Loucy (cell line): ENCODE results near the gene TMEM169.

Experiments
- EZH2phosphoT487 ChIP-seq: fragments of 200-600 bp; IDR thresholded peaks from 2 replicates; pipeline ENCODE4 v1.6.1; 2018; ENCODE audit warnings: antibody characterized with exemption, mild to moderate bottlenecking, moderate library complexity, borderline replicate concordance
- TF ChIP-seq, protein P1 (sequence below): fragments of 200-600 bp; sonication (generic); conservative IDR thresholded peaks from 2 replicates; pipeline ENCODE4 v1.5.1; 2014; ENCODE audit warnings: mild to moderate bottlenecking, antibody characterized with exemption, low read length

DNA sequence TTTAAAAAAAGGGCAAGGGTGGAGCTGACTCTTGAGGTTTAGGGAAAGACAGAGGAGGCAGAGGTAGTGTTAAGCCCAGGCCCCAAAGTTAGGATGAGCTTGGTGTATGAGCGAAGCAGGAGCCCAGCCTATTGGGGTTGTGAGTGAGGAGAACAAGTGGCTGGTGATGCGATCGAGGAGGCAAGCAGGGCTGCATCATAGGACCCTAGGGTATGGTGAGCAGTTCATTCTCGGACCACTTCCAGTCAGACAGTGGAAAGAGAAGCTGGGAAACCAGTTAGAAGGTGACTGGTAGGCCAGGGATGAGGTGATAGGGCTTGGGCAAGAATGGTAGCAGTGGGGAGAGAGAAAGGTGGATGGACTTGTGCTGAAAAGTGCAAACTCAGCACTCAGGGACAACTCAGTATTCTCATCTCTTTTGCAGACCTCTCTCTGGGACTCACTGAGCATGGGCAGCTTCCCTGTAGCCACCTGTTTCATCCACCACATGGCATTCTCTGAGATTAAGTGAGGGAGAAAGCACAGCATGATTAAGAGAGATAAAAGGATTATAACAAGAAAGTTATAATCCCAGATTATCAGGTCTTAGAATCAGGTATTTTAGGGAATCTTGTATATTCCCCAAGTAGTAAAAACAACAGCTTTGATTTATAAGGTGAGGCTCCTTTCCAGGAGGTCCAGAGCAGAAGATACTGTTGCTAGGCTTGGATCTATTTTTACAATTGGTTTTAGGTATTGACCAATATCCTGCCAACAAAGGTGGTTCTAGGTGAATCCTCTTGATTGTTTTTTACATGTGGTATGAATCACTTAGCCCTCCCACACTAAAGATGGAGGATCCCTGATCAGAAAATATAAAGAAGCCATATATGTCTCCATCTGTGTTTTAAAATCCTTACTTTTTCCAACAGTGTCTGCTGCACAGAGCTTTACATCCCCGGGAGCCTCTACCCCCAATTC is 65.7 kb downstream of the TMEM169 start:
- TF ChIP-seq, protein P1, sequence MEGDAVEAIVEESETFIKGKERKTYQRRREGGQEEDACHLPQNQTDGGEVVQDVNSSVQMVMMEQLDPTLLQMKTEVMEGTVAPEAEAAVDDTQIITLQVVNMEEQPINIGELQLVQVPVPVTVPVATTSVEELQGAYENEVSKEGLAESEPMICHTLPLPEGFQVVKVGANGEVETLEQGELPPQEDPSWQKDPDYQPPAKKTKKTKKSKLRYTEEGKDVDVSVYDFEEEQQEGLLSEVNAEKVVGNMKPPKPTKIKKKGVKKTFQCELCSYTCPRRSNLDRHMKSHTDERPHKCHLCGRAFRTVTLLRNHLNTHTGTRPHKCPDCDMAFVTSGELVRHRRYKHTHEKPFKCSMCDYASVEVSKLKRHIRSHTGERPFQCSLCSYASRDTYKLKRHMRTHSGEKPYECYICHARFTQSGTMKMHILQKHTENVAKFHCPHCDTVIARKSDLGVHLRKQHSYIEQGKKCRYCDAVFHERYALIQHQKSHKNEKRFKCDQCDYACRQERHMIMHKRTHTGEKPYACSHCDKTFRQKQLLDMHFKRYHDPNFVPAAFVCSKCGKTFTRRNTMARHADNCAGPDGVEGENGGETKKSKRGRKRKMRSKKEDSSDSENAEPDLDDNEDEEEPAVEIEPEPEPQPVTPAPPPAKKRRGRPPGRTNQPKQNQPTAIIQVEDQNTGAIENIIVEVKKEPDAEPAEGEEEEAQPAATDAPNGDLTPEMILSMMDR: no peak
- TF ChIP-seq EZH2phosphoT487: no peak
